Mucosa of stomach (tissue), 1 donor: ENCODE measurements around the gene LRMDA.

Experiments
- H3K27me3 ChIP-seq: one replicate; pipeline ENCODE4 v1.7.0; 2013; ENCODE audit warnings: mild to moderate bottlenecking, low read length; ENCODE audit not compliant: control insufficient read depth, insufficient read depth
- H3K36me3 ChIP-seq: one replicate; pipeline ENCODE4 v1.7.0; 2013; ENCODE audit warnings: low read length; ENCODE audit not compliant: control insufficient read depth, insufficient read depth
- H3K4me1 ChIP-seq: one replicate; pipeline ENCODE4 v1.7.0; 2013; ENCODE audit warnings: mild to moderate bottlenecking, low read length; ENCODE audit not compliant: control insufficient read depth, insufficient read depth
- H3K4me3 ChIP-seq: one replicate; pipeline ENCODE4 v1.7.0; 2013; ENCODE audit warnings: low read length
- H3K9ac ChIP-seq: one replicate; pipeline ENCODE4 v1.7.0; 2013; ENCODE audit warnings: mild to moderate bottlenecking, low read length, moderate library complexity
- H3K9me3 ChIP-seq: one replicate; pipeline ENCODE4 v1.7.0; 2013; ENCODE audit warnings: mild to moderate bottlenecking, low read length, moderate library complexity; ENCODE audit not compliant: control insufficient read depth
- donor health status: Pancreatic carcinoma.

The LRMDA gene

GRCh38 chr10:75430000-75430763, 1.2 kb upstream of the LRMDA start:
- H3K27me3 ChIP-seq: no peaks in the 10 kb centered on the region
- no peak overlapping the region for H3K9ac ChIP-seq
- no peaks in the 10 kb centered on the region for H3K36me3 ChIP-seq
- H3K9me3 ChIP-seq: no peaks in the 10 kb centered on the region
- H3K4me1 ChIP-seq: peaks cover 33% of the 10 kb centered on the region
- H3K4me3 ChIP-seq: no peak overlapping the region

GRCh38 chr10:75432176-75432575, 752 bp downstream of the LRMDA start:
- Histone ChIP-seq H3K9me3 (no peaks in the 10 kb centered on the region), H3K36me3 (no peaks in the 10 kb centered on the region), H3K4me3 (no peak overlapping the region), H3K27me3 (no peaks in the 10 kb centered on the region), H3K4me1 (peaks cover 33% of the 10 kb centered on the region), H3K9ac (no peak overlapping the region)

- Histone ChIP-seq H3K36me3 (no peaks in the 10 kb centered on the region), H3K27me3 (no peaks in the 10 kb centered on the region), H3K9me3 (no peaks in the 10 kb centered on the region), H3K4me3 (no peak overlapping the region), H3K4me1 (peaks cover 33% of the 10 kb centered on the region), H3K9ac (no peak overlapping the region)
Observed at GRCh38 chr10:75432763-75433162, 1.3 kb downstream of the LRMDA start.

GRCh38 chr10:75433216-75433615, 1.8 kb downstream of the LRMDA start:
- Histone ChIP-seq H3K27me3 (no peaks in the 10 kb centered on the region), H3K4me3 (no peak overlapping the region), H3K36me3 (no peaks in the 10 kb centered on the region), H3K9ac (no peak overlapping the region), H3K4me1 (peaks cover 33% of the 10 kb centered on the region), H3K9me3 (no peaks in the 10 kb centered on the region)

DNA sequence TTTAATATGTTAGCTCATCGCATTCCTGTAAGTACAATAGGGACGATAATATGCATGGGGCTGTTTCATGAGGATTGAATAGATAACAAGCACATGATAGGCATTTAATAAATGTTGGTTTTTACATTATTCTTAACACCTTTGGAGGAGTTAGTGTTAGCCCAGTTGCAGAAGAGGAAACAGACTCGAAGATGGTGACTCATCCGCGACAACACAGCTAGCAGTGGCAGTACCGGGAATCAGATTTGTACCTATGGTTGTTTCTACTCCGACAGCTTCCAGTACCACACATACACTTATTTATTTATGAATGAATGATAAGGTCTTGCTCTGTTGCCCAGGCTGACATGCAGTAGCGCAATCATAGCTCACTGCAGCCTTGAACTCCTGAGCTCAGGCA, 2.9 kb downstream of the LRMDA start:
- Histone ChIP-seq H3K9ac (no peak overlapping the region), H3K4me1 (peaks cover 27% of the 10 kb centered on the region), H3K9me3 (no peaks in the 10 kb centered on the region), H3K4me3 (no peak overlapping the region), H3K36me3 (no peaks in the 10 kb centered on the region), H3K27me3 (no peaks in the 10 kb centered on the region)

DNA sequence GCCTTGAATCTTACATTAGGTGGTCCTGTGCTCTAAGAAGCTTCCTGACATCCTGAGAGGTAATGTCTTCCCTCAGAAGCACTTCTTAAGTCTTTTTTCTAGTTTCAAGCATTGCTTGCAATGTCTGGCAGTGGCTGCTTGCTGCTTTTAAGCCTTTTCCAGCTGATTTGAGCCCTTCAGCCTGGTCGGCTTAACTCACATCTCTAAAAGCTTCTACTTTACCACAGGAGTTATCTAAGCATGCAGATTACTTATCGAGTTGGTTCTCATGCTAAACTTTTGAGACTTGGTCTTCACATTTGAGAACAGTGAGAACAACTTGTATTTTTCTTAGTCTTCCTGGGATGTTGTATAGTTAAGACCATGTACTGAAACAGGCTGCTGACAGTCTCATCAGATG, 3.9 kb downstream of the LRMDA start:
- H3K27me3 ChIP-seq: no peaks in the 10 kb centered on the region
- H3K9me3 ChIP-seq: no peaks in the 10 kb centered on the region
- no peak overlapping the region for H3K9ac ChIP-seq
- no peak overlapping the region for H3K4me3 ChIP-seq
- no peaks in the 10 kb centered on the region for H3K36me3 ChIP-seq
- H3K4me1 ChIP-seq: peaks cover 20% of the 10 kb centered on the region

DNA sequence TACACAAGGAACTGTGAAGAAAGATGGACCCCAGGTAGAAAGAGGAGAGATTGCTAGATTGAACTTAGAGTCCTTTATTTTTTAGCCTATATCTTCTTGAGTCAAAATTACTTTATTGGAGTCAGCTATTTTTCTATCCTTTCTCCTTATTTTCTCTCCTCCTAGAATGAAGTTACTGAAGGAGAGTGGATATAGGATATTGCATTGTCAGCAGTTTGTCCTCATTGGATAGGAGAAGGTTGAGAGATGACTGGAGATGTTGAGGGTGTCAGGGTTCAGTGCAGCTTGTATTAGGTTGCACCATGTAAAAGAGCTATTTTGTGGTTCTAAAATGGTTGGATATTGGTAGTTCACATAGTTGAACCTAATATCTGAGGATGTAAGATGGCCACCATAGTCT, 5.5 kb downstream of the LRMDA start:
- Histone ChIP-seq H3K27me3 (no peaks in the 10 kb centered on the region), H3K36me3 (no peaks in the 10 kb centered on the region), H3K4me3 (no peak overlapping the region), H3K4me1 (peaks cover 7% of the 10 kb centered on the region), H3K9ac (no peak overlapping the region), H3K9me3 (no peaks in the 10 kb centered on the region)

DNA sequence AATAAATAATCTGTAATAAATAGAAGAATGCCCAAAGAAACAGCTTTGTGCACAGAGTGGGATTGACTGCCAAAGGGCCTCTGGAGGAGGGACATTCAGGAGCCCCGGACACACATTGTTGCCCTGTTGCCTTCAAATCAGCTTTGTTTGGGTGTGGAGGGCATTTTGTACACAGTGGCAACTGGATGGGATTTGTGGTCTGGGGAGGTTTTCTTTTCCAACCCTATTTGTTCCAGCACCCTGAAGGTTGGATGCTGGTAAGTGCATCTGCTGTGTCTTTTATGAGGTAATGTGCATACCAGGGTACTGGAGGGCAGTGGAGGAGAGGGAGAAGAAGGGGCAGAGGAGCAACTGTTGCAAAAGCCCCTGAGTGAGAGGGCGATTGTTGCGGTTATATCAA, 6.3 kb downstream of the LRMDA start:
- H3K9me3 ChIP-seq: no peaks in the 10 kb centered on the region
- H3K4me1 ChIP-seq: no peaks in the 10 kb centered on the region
- no peak overlapping the region for H3K9ac ChIP-seq
- no peaks in the 10 kb centered on the region for H3K27me3 ChIP-seq
- no peak overlapping the region for H3K4me3 ChIP-seq
- H3K36me3 ChIP-seq: no peaks in the 10 kb centered on the region

DNA sequence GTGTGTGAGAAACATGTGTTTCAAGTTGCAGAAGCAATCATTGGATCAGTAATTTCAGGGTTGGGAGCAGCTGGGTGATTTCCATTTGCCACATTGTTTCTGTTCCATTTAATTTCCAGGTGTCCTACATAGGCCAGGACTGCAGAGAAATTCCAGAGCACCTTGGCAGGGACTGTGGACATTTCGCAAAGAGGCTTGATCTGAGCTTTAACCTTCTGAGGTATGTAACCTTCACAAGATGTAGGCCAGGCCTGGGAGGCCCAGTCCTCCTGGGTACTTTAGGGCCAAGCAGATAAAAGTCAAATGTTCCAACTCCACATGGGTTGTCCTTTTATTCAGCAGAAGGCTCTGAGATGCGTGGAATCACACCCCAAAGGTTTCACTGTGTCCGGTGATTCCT, 6.9 kb downstream of the LRMDA start:
- H3K27me3 ChIP-seq: no peaks in the 10 kb centered on the region
- H3K36me3 ChIP-seq: no peaks in the 10 kb centered on the region
- H3K9me3 ChIP-seq: no peaks in the 10 kb centered on the region
- H3K4me3 ChIP-seq: no peak overlapping the region
- H3K4me1 ChIP-seq: no peaks in the 10 kb centered on the region
- no peak overlapping the region for H3K9ac ChIP-seq

GRCh38 chr10:75439811-75440210, 8.4 kb downstream of the LRMDA start:
- Histone ChIP-seq H3K9me3 (no peaks in the 10 kb centered on the region), H3K4me1 (no peaks in the 10 kb centered on the region), H3K36me3 (no peaks in the 10 kb centered on the region), H3K4me3 (no peak overlapping the region), H3K9ac (no peak overlapping the region), H3K27me3 (no peaks in the 10 kb centered on the region)

- no peaks in the 10 kb centered on the region for H3K9me3 ChIP-seq
- H3K4me1 ChIP-seq: no peaks in the 10 kb centered on the region
- H3K27me3 ChIP-seq: no peaks in the 10 kb centered on the region
- H3K4me3 ChIP-seq: no peak overlapping the region
- no peak overlapping the region for H3K9ac ChIP-seq
- no peaks in the 10 kb centered on the region for H3K36me3 ChIP-seq
Observed at GRCh38 chr10:75440271-75440793, 8.9 kb downstream of the LRMDA start.

DNA sequence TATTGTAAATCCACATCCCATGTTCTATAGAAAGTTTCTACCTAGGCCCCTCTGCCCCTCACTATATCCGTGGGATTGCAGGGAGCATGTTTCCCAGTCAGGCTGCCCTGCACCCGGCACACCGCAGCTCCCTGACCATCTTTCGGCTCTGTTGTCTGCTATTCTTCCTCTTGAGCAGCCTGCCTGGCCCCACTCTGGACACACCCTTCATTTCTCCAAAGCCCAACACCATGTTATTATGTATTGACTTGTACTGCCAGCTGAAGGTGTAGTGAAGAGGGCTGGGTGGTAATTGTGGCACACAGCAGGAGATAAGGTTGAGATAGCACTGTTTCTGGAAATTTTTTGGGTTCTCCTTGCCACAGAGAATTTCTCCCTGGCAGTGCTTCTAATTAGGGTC, 9.8 kb downstream of the LRMDA start:
- Histone ChIP-seq H3K27me3 (no peaks in the 10 kb centered on the region), H3K4me3 (no peak overlapping the region), H3K9ac (no peak overlapping the region), H3K9me3 (no peaks in the 10 kb centered on the region), H3K36me3 (peaks cover 2% of the 10 kb centered on the region), H3K4me1 (no peaks in the 10 kb centered on the region)

GRCh38 chr10:75441682-75442081, 10.3 kb downstream of the LRMDA start:
- no peak overlapping the region for H3K9ac ChIP-seq
- H3K4me1 ChIP-seq: no peaks in the 10 kb centered on the region
- no peaks in the 10 kb centered on the region for H3K27me3 ChIP-seq
- H3K36me3 ChIP-seq: peaks cover 5% of the 10 kb centered on the region
- H3K4me3 ChIP-seq: no peak overlapping the region
- H3K9me3 ChIP-seq: no peaks in the 10 kb centered on the region
